GM18526 (cell line): ENCODE results near the gene NAP1L4.

Experiments used
- POLR2A ChIP-seq: IDR thresholded peaks from 3 replicates; pipeline ENCODE4 v1.6.1; 2011; ENCODE audit not compliant: insufficient read length; ENCODE audit errors: extremely low read depth

NAP1L4 gene, protein sequence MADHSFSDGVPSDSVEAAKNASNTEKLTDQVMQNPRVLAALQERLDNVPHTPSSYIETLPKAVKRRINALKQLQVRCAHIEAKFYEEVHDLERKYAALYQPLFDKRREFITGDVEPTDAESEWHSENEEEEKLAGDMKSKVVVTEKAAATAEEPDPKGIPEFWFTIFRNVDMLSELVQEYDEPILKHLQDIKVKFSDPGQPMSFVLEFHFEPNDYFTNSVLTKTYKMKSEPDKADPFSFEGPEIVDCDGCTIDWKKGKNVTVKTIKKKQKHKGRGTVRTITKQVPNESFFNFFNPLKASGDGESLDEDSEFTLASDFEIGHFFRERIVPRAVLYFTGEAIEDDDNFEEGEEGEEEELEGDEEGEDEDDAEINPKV

DNA sequence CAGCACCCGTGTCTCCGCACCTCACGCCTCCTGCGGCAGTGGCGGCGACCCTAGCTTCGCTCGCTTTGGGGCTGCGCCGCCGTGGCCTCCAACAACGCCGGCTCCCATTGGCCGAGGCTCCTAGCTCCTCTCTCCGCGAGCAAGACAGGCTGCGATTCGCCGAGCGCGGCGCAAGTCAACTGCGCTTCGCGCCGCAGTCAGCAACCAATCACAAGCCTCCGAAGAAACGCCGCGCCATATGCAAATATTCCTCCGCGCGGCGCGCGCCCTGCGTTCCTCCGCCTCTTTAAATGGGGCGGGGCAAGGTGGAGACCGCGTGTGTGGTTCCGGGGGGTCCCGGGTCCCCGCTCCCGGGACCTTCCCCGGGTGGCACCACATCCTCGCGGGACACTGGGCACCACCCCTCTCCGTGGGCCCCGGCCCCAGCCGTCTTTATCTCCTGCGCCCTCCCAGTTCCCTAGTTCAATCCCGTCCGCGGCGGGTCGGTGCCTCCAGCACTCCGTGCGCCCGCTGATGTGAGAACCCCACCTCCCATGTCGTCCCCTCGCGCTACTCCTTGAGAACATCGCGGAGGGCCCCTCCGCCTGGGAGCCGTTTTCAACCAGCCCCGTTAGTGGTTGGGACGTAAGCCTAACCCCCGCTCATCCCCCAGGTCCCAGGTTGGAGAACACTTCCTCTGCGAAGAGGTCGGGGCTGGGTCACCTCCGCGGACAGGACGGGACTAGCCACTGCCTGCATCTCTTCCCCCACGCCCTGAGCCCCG lies at the start of gene NAP1L4:
Gene NAP1L4 (minus strand): TSS at position 96 of the 763 bp plus-strand sequence. CDS start 13,109 bp downstream, outside the sequence.
- peak; percentile 70 for TF ChIP-seq POLR2A

DNA sequence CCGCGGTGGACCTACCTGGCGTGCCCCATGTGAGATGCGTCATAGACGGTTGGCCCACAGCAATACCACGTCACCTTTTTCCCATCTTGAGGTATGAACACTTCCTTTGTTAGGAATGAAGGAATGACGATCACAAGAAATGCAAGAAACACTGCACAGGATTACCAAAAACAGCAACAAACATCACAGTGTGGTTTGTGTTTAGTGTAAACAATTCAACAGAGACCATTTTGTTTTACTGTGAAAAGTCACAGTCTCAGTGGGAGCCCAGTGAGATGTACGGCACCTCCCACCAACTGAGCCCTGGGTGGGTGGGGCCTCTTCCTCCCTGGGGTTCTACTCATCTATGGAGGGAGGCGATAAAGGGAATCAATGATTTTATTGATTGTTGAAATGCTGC lies 48.8 kb upstream of the NAP1L4 start:
- TF ChIP-seq POLR2A = no peak

DNA sequence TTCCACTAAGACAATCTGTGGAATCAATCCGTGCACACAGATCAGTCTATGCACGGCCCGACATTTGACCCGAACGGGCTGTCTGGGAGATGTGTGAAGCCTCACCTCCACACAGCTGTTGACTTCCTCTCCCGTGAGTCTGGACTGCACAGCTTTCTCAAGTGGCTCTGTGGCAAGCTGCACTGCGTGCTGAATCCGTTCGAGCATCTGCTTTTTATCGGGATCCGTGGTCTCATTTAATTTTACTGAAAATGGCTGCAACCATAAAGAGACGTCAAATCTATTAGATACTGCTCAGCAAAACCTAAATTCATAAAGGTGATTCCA lies 45.8 kb upstream of the NAP1L4 start:
- TF ChIP-seq POLR2A = no peak

DNA sequence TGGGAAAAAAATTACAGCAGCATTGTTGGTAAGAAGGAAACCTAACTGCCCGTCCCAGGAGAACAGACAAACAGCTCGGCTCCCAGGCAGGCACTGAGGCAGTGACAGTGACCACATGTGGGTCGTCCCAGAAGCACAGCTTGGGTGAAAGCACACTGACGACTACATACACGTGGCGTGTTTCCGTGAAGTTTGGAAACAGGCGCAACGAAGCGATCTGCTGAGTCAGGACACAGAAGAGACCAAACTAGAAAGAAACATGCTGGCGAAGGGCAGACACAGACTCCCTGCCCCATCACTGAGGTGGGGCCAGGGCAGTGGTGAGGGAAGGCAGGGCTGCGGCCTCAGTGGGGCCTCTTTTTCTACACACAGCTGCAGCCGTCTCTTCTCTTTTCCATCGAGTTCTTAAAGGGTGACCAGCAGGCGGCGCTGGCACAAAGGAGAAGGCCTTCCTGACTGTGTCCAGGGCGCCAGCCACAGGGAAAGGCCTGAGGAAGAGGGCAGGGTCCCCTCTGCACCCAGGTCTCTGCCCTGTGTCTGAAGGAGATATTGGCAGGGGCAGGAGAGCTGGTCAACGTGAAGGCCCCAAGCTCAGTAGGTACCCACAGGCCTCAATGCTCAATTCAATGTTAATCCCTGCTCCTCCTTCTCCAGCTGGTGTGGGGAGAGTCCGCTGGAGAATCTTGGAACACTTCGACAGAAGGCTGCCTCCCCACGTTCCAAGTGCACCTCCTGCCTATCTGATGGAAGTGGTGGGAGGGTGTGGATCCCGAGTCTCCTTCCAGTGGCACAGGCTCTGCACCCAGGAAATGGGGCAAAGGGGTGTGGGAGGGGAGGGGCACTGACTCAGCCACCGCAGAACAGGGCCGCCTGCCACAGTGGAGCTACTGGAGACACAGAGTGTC lies 45.2 kb upstream of the NAP1L4 start:
- no peak for TF ChIP-seq POLR2A

DNA sequence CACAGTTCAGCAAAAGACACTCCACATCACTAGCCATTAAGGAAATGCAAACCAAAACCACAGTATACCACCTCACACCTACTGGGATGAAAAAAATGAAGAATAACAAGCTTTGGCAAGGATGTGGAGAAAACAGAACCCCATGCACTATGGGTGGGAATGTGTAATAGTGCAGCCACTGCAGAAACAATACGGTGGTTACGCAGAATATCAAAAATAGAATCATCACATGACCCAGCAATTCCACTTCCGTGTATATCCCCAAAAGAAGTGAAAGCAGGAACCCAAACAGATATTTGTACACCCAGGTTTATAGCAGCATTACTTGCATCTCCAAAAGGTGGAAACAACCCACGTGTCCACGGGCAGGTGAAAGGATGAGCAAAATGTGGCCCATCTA lies 44.3 kb upstream of the NAP1L4 start:
- TF ChIP-seq POLR2A = no peak

DNA sequence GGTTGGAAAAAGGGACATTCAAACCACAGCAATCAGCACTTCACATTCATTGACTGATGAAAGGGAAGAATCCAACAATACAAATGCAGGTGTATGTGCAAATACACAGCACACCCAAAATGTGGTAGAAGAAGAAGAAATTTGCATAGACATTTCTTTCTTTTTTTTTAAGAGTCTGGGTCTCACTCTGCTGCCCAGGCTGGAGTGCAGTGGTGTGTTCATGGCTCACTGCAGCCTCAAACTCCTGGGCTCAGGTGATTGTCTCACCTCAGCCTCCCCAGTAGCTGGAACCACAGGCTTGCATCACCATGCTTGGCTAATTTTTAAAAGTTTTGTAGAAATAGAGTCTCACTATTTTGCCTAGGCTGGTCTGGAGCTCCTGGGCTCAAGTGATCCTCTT lies 43.2 kb upstream of the NAP1L4 start:
- TF ChIP-seq POLR2A = no peak

DNA sequence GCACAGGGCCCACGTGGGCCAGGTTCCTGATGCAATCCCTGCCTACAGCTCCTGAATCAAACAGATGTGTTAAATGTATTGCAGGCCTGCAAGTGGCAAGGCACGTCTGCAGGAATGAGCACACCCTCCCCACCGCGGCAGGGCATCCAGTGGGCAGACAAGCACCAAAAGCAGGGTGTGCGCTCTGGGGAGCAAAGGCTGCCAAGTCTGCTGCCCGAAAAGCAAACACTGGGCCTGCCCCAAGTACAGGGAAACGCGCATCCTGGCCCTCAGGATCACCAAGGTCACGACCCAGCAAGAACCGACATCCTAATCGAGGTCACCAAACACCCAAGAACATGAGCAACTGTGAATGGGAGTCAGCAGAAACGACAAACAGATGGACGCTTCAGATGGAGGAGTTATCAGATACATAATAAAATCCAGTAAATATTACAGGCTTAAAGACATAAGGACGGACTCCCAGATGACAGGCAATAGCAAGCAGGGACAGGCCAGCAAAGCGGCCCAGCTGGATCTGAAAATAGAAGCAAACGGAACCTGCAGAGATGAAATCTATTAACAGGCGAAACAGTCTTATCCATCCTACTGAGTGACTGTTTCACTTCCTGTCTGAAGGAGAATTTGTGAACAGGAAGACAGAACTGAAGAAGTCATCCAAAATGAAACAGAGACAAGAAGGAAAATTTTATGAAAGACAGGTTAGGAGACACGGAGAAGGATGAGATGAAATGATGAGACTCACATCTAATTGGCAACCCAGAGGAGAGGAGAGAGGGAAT lies 38.4 kb upstream of the NAP1L4 start:
- no peak for TF ChIP-seq POLR2A

DNA sequence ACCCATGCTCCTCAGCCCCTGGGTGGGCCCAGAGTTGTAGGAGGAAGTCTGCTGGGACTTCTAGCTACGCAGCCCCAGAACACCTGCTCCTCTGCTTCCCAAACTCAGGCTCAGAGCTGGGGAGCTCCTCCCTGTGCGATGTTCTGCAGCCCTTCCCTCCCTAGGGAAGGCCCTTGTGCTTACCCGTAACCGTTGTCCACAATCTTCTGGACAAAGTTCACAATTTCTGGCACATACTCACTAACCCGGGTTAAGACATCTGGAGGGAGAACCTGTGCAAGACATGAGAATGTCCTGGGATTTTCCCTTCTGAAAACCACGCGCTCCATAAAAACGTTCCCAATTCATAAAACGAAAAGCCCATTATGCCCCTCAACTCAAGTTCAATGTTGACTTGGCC lies 36.7 kb upstream of the NAP1L4 start:
- no peak for TF ChIP-seq POLR2A

DNA sequence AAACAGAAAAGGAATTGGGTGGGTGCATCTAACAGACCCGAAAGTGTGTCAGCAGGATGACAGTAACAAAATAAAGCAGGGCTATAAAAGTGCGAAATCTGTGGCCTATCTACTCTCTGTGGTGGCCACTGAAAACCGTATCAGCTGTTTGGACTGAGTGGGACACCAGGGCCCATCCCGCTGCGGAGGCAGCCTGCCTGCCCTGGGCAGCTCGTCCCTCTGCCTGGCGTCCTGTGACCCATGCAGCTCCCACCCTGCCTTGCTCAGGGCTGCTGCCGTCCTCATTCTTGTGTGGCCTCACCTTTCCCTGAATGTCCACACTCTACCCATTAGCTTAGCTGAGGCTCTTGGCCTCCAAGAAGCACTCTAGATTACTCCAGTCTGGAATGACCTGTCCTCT lies 34.7 kb upstream of the NAP1L4 start:
- TF ChIP-seq POLR2A = no peak

DNA sequence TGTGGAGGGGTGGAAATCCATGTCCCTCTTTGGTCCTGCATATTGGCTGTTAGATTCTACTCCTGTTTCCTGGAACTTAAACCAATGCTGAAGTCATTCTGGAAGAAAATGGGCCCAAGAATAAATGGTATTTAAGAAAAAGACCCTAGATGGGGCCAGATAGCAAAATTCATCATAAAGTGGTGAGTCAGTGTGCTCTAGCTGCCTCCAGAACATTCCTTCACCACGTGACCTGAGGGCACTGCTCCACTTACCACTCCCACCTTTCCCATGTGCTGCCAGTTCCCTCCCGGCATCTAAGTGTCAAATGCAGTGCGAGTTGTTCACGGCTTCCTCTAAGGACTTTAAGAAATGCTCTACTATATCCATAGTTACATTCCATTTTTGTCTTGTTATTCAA lies 30.9 kb upstream of the NAP1L4 start:
- no peak for TF ChIP-seq POLR2A

DNA sequence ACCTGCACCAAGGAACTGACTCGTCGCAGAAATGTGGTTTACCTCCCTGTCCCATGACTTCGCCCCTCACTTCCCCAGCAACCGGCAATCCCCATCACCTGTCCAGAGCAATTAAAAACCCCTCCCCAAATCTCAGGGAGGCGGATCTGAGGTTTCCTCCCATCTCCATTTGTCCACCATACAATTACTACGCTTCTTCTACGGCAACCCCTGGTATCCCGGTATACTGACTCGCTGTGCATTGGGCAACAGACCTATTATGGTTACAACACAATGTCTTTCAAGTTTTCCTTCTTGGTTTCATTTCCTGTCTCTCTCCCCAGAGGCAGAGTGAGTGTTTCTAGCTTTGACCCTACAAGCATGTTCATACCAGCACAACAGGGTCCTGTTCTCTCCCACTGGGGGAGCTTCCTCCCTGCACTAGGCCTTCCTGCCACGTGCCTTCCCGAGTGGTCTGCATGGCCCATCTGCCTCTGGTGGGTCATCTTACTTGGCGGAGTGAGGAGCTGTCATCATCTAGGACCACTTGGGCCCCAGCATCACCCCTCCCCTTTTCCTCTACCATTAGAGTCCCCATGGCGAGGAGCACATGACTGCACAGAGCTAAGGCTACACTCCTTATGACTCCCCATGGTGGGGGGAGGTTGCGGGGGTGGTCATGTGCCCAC lies 30.3 kb upstream of the NAP1L4 start:
- no peak for TF ChIP-seq POLR2A

DNA sequence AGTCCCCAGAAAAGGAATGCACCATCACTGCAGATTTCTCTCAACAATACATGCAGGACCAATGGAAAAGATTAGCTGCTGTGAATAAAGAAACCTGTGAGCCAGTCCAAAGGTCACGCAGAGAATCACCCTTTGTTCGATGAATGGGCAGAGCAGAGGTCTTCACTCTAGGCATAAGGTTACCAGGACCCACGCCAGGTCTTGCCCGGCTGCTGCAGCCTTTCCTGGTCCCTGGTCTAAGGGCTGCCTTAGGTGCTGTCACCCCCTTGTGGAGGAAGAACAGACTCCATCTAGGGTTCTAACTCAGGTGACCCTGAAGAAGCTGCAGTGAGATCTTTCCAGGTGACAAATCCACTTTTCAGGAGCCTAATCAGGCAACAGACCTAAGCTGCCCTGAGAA lies 29.0 kb upstream of the NAP1L4 start:
- no peak for TF ChIP-seq POLR2A

DNA sequence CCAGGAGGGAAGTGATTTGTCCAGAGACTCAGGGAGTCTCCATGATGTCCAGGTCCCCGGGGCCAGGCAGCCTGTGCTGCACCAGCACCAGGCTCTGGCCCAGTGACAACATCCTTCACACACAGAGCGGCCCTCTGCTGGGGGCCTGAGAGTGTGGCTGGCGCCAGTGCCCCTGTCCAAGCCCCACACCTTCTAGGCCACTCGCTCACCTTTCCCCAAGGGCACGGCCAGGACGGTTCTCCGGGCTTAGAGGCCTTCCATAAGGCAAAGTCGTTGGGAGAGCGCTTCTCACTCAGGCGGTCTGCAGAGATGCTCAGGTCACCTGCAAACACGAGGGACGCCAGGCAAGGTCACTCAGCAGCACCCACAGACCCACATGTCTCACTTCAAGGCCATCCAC lies 27.9 kb upstream of the NAP1L4 start:
- TF ChIP-seq POLR2A = no peak

DNA sequence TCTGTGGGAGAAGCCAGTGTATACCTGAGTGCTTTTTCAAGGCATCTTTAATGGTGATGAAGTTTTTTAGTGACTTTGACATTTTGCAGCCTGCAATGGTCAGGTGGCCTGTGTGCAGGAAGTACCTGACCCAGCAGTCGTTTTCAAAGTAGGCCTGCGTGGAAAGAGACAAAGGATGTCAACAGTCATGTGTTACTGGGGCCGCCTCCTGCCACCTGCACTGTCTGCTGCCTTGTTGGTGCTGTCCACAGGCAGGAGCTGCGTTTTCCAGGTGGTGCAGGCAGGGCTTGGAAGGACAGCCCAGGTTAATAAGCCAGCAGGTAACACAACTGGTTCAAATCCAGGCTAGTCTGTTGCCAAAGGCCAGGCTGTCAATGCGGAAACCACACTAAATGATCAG lies 26.5 kb upstream of the NAP1L4 start:
- no peak for TF ChIP-seq POLR2A
